GM04504 (cell line): ENCODE results near the gene GABPB2.

ENCODE experiments used
- DNase-seq: peaks from one replicate; pipeline ENCODE4 v3.0.0-alpha.2; 2012; ENCODE audit warnings: low read depth

GABPB2 gene

DNA sequence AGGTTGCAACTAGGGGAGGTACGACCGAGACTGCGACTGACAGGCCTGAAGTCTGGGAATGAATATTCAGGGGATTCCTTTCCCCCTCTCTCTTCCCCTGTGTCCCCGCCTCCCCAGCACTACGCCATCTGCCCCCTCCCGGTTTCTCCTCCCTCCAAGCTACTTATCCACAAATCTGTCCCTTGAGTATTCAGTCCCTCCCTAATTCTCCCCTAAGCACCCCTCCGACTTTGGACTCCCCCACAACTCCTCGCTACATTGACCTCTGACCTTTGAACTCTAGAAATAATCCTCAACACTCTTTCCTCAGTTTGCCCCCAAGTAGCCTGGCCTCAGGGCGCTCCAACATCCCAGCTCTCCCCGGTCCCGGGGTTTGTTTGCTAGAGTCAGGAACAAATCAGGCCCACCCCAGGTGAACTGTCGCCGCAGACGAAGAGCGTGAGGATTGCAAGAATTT lies 94.7 kb downstream of the GABPB2 start:
- DNase-seq = peak; percentile 24

DNA sequence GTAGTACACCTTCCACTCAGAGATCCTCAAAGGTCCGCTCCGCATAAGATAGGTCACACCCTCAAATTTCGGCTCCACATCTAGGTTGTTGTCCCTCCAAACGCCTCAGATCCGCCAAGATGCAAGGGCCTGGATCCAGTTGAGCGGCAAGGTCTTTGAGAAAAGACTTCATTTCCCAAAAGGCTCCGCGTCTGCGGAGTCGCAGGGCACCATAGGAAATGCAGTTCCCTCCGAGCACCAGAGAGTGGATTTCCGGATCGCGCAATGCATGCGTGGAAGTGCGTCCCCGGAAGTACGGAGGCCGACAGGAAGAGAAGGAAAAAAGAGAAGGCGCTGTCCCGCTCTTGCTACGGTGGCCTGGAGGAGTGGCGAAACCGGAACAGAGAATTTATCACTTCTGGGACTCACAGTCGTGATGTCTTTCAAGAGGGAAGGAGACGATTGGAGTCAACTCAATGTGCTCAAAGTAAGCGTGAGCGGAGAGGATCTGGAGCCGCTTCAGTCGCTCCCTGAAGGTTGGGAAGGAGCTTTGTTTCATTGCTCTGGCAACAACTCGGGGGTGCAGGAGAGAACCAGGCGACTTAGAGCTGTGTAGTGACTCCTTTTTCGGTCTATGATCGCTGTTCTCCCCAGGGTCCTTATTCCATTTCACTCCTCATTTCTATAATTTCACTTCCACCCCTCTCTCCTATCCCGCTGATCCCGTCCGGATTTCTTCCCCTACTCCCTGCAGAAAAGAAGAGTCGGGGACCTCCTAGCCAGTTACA lies 95.4 kb downstream of the GABPB2 start, which contains the start of the genes LYSMD1 and SCNM1:
TSS of gene LYSMD1 (minus strand) at position 165 of the 767 bp plus-strand sequence. CDS start 644 bp downstream, outside the sequence.
TSS of gene SCNM1 (plus strand) at position 407 of the 767 bp plus-strand sequence. CDS start at position 416, 9 bp downstream.
- DNase-seq = peak; percentile 99

DNA sequence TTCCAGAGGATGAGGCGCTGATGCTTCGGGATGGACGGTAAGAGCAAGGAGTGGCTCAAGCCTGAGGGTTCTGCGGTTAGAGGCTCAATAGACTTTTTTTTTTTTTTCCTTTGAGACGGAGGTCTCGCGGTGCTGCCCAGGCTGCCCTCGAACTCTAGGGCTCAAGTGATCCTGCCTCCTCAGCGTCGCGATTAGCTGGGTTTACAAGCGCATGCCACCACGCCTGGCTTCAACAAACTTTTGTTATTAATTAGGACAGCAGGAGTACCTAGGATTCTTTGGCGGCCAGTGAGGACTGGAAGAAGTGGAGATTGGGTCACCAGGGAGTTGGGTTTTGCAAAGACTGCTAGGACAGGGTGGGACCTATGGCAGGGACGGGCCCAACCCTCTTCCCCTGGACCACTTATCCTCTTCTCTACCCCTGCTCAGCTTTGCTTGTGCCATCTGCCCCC lies 96.0 kb downstream of the GABPB2 start:
- DNase-seq = peak; percentile 45

DNA sequence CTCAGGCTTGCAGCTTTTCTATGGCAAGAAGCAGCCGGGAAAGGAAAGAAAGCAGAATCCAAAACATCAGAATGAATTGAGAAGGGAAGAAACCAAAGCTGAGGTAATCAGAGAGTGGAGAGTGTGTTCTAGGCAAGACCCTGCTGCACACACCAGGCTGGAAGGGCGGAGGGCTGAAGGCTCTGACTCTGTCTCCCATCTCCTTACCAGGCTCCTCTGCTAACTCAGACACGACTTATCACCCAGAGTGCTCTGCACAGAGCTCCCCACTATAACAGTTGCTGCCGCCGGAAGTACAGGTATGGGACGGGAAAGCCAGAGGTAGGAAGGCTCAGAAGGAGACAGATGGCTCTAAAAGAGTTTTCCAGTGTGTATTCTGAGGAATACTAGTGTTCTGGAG lies 96.6 kb downstream of the GABPB2 start:
- DNase-seq = no peak

DNA sequence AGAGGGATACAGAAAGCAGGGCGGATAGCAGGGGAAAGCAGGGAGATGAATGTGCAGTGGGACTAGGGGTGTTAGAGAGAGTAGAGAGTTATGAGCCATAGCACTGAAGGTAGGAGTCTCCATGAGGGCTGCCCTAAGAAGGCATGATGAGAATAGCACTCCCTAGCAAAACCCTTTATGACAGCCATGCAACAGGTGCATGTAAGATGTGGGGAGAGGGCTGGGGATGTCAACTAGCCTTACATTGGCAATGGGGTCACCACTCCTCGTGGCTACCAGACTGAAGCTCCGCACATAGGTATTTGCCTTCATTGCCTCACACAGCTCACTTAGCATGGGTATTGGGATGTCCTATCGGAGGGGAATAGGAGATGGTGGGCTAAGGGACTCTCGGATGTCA lies 100.6 kb downstream of the GABPB2 start:
- no peak for DNase-seq
